Stimulated activated CD4-positive, alpha-beta T cell treated with anti-CD3 and anti-CD28 coated beads, Interleukin-12 subunit alpha, Interleukin-12 subunit beta, amount 100 ng/mL, for 4 hours (primary cell): ENCODE data around the gene METTL25B.

ENCODE experiments used
- DNase-seq: peaks from one replicate; pipeline ENCODE4 v3.0.0-alpha.2; 2020

The METTL25B gene

GRCh38 chr1:156727926-156728598 lies at the start of gene METTL25B:
Gene METTL25B, plus strand, starts transcription at chr1:156728469. Its CDS starts 636 bp downstream, at chr1:156729105.
- DNase-seq, result peak; percentile 73

GRCh38 chr1:156680056-156680455 lies 48.2 kb upstream of the METTL25B start:
- DNase-seq, result no peak

DNA sequence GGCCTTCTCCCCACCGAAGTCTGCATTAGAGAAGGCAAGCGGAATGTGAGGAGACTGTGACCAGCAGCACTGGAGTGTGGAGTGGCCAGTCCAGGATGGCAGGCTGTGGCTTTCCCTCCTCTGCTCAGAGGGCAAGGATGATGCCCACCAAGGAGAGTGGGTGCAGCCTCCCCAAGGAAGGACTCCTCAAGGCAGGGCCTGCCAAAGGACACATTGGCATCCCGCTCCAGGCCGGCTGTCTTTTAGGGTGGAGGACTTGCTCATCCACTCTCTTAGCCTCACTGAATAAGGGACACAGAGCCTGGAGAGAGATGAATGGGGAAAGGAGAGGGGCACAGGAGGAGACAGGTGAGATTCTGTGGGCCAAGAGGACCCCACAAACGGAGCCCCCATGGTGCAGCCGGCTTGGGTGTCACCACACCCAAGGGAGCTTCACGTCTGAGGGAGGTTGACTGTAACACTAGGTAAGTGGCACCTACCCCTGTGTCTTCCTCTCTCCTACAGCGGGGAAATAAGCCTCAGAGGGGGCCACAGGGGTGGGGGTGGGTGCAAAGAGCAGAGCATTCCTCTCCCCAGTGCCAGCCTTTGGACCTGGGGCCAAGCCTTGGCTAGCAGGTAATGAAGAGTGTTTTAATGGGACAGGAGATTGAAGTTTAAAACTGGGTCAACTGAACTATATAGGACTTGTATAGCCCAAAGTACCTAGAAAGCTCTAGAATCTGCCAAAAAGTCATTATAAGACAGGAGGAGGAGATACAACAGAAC lies 46.9 kb upstream of the METTL25B start:
- DNase-seq, result no peak

GRCh38 chr1:156682166-156682890 lies 45.9 kb upstream of the METTL25B start:
- no peak for DNase-seq

DNA sequence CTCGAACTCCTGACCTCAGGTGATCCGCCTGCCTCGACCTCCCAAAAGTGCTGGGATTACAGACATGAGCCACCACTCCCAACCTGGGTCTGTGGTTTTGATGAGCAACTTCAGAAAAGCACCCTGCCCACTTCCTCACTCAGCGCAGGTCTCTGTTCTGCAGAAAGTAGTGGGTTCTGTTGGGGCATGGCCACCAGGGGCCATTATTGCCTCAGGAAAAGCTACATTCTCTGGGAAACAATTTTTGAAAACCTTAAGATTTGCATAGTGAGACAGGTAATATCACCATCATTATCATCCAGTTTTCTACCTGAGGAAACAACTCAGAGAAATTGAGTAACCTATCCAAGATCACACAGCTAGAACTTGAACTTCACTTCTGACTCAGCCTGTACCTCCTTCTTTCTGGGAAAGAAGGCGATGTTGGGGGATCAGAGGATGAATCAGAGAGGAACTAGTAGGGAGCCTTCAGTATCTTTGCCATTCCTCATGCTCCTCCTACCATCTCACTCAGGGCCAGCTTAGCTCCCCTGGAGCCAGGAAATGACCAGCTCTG lies 44.0 kb upstream of the METTL25B start:
- DNase-seq, result no peak

GRCh38 chr1:156689035-156689952 lies 39.0 kb upstream of the METTL25B start:
- DNase-seq, result peak; percentile 70

DNA sequence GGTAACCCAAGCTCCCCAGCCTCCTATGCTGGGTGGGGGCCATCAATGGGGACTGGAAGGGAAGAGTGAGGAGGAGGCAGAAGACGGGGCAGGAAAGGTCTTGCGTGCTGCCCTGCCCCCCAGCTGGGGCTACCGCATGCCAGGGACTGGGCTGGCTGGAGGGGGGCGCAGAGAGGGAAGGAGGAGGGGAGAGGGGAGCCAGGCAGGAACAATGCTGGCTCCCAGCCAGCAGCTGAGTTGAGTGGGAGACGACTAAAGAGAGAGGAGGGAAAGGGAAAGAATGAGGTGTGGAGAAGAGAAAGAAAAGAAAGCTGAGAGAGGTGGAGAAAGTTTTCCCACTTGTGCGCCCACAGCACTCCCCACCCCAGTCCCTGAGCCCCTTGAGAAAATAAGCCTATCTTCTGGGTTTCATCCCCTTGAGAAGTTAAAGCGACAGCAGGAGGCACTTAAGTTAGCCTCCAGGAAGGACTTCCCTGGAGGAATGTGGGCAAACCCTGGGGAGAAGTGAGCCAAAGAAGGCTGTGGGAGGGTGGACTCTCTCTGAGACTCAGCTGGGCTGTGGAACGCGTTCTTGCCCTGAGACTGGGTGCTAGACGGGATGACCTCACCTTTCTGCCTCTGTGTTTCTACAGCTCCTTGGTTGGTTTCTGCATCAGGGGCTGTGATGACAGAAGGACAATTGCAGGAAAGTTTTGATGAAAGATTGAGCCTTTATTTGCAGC lies 38.2 kb upstream of the METTL25B start:
- DNase-seq, result no peak

DNA sequence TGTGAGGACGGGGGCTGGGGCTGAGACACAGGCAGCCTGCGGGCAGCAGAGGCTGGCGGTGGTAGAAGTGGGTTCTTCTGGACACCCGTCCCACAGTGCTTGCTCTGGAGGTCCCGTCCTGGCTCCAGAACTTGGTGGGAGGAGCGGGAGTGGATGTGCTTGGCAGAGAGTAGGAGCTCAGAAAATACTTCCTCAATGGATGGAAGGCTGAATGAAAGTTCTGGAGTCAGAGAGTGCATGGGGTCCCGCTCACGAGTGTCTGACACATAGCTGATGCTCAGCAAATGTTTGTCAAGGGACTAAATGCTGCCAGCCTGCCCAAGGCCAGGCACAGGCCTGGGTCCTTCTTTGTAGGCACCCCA lies 37.6 kb upstream of the METTL25B start:
- DNase-seq, result no peak

DNA sequence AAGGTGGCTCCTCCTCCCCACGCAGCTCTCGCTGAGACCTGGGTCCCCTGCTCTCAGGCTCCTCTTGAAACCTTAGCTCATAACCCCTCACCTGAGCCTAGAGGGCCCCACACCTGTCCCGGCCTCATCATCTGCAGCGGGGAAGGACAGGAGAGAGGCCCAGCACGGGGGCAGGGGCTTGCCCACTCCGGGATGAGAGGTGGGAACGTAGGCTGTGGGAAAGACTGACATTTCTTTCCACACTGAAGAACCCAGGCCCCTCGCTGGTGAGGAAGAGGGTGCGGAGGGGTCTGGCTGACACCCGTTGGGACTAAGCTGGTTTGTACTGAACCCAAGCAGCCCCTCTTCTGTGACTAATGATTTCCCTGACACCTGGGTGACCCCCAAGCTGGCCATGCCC lies 37.1 kb upstream of the METTL25B start:
- no peak for DNase-seq

- no peak for DNase-seq
These were observed 36.4 kb upstream of the METTL25B start for GRCh38 chr1:156691665-156692440.

GRCh38 chr1:156692441-156692924 lies 35.8 kb upstream of the METTL25B start:
- no peak for DNase-seq

DNA sequence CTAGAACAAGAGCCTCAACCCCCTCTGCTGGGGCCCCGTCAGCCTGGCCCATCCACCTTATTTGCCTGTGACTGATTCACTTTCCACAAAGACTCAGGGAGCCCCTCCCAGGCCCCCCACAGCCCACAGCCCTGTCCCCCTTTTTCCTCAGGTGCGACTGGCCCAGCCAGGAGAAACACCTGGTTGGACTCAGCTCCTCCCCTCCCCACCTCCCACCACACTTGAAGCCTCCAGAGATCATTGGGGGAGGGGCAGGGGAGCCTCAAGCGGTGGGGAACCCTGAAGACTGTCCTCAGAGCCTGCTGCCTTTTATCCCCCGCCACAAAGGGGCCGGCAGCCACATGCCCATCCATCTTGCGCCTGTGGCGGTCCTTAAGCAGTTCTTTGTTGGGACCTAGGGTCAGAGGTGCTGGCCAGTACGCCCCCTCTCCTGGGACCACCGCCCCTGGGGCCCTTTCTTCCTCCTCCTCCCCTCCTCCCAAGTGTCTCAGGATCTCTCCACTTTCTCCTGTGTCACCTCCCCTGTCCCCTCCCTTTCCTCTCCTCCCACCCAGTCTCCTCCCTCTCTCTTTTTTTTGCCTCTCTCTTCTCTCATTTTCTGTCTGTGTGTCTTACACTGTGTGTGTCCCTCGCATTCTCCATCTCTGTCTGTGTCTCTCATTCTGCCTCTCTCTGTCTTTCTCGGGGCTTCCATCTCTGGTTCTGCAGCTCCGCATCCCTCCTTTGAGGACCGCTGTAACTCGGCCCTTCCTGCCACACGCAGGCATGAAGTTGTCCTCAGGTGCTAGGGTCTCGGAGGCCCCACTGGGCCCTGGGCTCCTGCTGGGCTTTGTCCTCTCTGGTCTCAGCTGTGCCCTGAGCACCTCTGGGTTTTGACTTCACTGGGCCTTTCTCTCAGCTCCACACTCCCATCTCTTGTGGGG lies 35.1 kb upstream of the METTL25B start:
- DNase-seq, result no peak

GRCh38 chr1:156693848-156694689 lies 34.2 kb upstream of the METTL25B start:
- DNase-seq, result no peak

GRCh38 chr1:156694690-156694962 lies 33.6 kb upstream of the METTL25B start:
- DNase-seq, result no peak

DNA sequence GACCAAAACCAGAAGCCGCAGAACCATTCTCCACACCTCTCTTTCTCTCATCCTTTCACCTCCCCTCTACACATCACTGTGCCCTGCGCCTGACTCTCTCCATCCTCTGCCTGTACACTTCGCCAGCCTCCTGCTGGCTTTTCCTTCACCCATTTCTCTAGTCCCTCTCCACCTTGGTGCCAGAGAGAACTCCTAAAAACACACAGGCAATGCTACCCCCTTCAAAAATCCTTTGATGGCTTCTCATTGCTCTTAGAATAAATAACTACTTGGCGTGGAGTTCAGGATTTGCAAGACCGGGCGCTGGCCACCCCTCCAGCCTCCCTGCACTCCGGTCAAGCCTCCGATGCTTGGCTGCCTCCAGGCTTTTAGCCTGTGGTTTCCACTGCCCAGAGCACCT lies 31.5 kb upstream of the METTL25B start:
- no peak for DNase-seq

DNA sequence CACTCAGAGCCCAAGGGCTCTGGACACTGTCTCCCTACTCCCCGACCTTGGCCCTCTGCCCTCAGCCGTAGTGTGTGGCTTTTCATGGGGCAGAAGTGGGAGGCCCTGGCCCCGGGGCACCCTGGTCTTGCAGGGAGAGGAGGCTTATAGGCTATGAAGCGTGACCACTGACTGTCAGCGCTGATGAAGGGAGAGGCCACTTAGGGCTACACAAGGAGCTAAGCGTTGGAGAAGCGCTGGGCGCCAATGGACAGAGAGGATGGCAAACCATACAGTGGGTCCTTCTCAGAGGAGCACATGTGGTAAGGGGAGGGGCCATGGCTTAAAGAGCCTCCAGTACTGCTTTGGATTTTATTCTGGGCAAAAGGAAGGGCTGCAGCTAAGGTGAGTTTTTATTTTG lies 30.8 kb upstream of the METTL25B start:
- DNase-seq, result no peak

- no peak for DNase-seq
These were observed 29.3 kb upstream of the METTL25B start for GRCh38 chr1:156698995-156699394.

GRCh38 chr1:156700736-156701531 lies 27.3 kb upstream of the METTL25B start:
- DNase-seq, result no peak
